ENCODE results near the gene CNST.
"Not testable (repeated sequence)": the region's sequence is repeated elsewhere in the genome, so short reads cannot be mapped to it uniquely, and the experiment has no call there.

CNST gene

GRCh38 chr1:246560833-246561232 is 5.4 kb upstream of the CNST start:
- not testable (repeated sequence) for H3K4me2 ChIP-seq (ENCODE audit: low read length); H4K8ac ChIP-seq (ENCODE audit: low read depth, low read length); H3K36me3 ChIP-seq (ENCODE audit: control insufficient read depth, insufficient read depth, low read length); H3K79me1 ChIP-seq (ENCODE audit: low read length); H3K4me3 ChIP-seq (ENCODE audit: low read length); H3K56ac ChIP-seq (ENCODE audit: low read length); H3K27ac ChIP-seq (ENCODE audit: low read depth, low read length); H2BK120ac ChIP-seq (ENCODE audit: low read depth, low read length); H4K5ac ChIP-seq (ENCODE audit: low read length); H2AK5ac ChIP-seq (ENCODE audit: low read length); H2BK5ac ChIP-seq (ENCODE audit: low read length); H3K18ac ChIP-seq (ENCODE audit: low read length); H3K27me3 ChIP-seq (ENCODE audit: insufficient read depth, low read length, poor library complexity); H3K4ac ChIP-seq (ENCODE audit: low read depth, low read length); H3K23ac ChIP-seq (ENCODE audit: low read length); H3K4me1 ChIP-seq (ENCODE audit: control insufficient read depth, low read depth, low read length); H3K9ac ChIP-seq (ENCODE audit: low read length); H2BK15ac ChIP-seq (replicated peaks; ENCODE audit: low read depth)
- WGBS (ENCODE audit: extremely low coverage, insufficient coverage, low lambda C conversion rate) = no CpG with 5 or more reads among the region's 10 CpGs
- peak; percentile 34 for DNase-seq
- H3K79me2 ChIP-seq (ENCODE audit: control insufficient read depth, insufficient read depth, low read length) = peaks cover 21% of the 10 kb centered on the region

GRCh38 chr1:246564839-246565750 is 1.2 kb upstream of the CNST start:
- H3K18ac ChIP-seq (ENCODE audit: low read length) = no peak overlapping the region
- no peak overlapping the region for H3K4ac ChIP-seq (ENCODE audit: low read depth, low read length)
- peaks cover 10% of the 10 kb centered on the region for H3K79me1 ChIP-seq (ENCODE audit: low read length)
- H3K4me2 ChIP-seq (ENCODE audit: low read length) = peak overlapping the region; percentile 68
- no peak overlapping the region for H3K27ac ChIP-seq (ENCODE audit: low read depth, low read length)
- H2BK5ac ChIP-seq (ENCODE audit: low read length) = no peak overlapping the region
- no peak overlapping the region for H3K23ac ChIP-seq (ENCODE audit: low read length)
- no peaks in the 10 kb centered on the region for H3K27me3 ChIP-seq (ENCODE audit: insufficient read depth, low read length, poor library complexity)
- no peak overlapping the region for H2AK5ac ChIP-seq (ENCODE audit: low read length)
- H3K36me3 ChIP-seq (ENCODE audit: control insufficient read depth, insufficient read depth, low read length) = no peaks in the 10 kb centered on the region
- WGBS (ENCODE audit: extremely low coverage, insufficient coverage, low lambda C conversion rate) = no CpG with 5 or more reads among the region's 33 CpGs
- H2BK15ac ChIP-seq (replicated peaks; ENCODE audit: low read depth) = no peak overlapping the region
- H2BK120ac ChIP-seq (ENCODE audit: low read depth, low read length) = no peak overlapping the region
- peaks cover 29% of the 10 kb centered on the region for H3K79me2 ChIP-seq (ENCODE audit: control insufficient read depth, insufficient read depth, low read length)
- peak overlapping the region; percentile 89 for H3K4me3 ChIP-seq (ENCODE audit: low read length)
- H4K8ac ChIP-seq (ENCODE audit: low read depth, low read length) = no peak overlapping the region
- H3K56ac ChIP-seq (ENCODE audit: low read length) = peak overlapping the region; percentile 79
- peaks cover 3% of the 10 kb centered on the region for H3K4me1 ChIP-seq (ENCODE audit: control insufficient read depth, low read depth, low read length)
- peak overlapping the region; percentile 78 for H3K9ac ChIP-seq (ENCODE audit: low read length)
- no peak overlapping the region for H4K5ac ChIP-seq (ENCODE audit: low read length)
- DNase-seq = no peak

GRCh38 chr1:246565751-246566127 is 517 bp upstream of the CNST start:
- no CpG with 5 or more reads among the region's 25 CpGs for whole genome bisulfite sequencing (ENCODE audit: extremely low coverage, insufficient coverage, low lambda C conversion rate)
- Histone ChIP-seq H2BK120ac (ENCODE audit: low read depth, low read length) (no peak overlapping the region), H3K79me2 (ENCODE audit: control insufficient read depth, insufficient read depth, low read length) (peaks cover 30% of the 10 kb centered on the region), H3K27ac (ENCODE audit: low read depth, low read length) (no peak overlapping the region), H3K36me3 (ENCODE audit: control insufficient read depth, insufficient read depth, low read length) (no peaks in the 10 kb centered on the region), H3K56ac (ENCODE audit: low read length) (peak overlapping the region; percentile 79), H2BK5ac (ENCODE audit: low read length) (no peak overlapping the region), H2AK5ac (ENCODE audit: low read length) (no peak overlapping the region), H2BK15ac (replicated peaks; ENCODE audit: low read depth) (no peak overlapping the region), H4K8ac (ENCODE audit: low read depth, low read length) (peak overlapping the region; percentile 96), H3K18ac (ENCODE audit: low read length) (no peak overlapping the region), H4K5ac (ENCODE audit: low read length) (peak overlapping the region; percentile 49), H3K79me1 (ENCODE audit: low read length) (peaks cover 11% of the 10 kb centered on the region), H3K23ac (ENCODE audit: low read length) (no peak overlapping the region), H3K27me3 (ENCODE audit: insufficient read depth, low read length, poor library complexity) (no peaks in the 10 kb centered on the region), H3K4me1 (ENCODE audit: control insufficient read depth, low read depth, low read length) (peaks cover 3% of the 10 kb centered on the region), H3K4me2 (ENCODE audit: low read length) (peak overlapping the region; percentile 68), H3K4ac (ENCODE audit: low read depth, low read length) (peak overlapping the region; percentile 20), H3K9ac (ENCODE audit: low read length) (peak overlapping the region; percentile 78), H3K4me3 (ENCODE audit: low read length) (peak overlapping the region; percentile 89)
- peak; percentile 80 for DNase-seq

- no peak overlapping the region for H3K23ac ChIP-seq (ENCODE audit: low read length)
- H3K4me1 ChIP-seq (ENCODE audit: control insufficient read depth, low read depth, low read length) = peaks cover 3% of the 10 kb centered on the region
- H4K8ac ChIP-seq (ENCODE audit: low read depth, low read length) = no peak overlapping the region
- H2BK120ac ChIP-seq (ENCODE audit: low read depth, low read length) = no peak overlapping the region
- peaks cover 11% of the 10 kb centered on the region for H3K79me1 ChIP-seq (ENCODE audit: low read length)
- no peak overlapping the region for H2AK5ac ChIP-seq (ENCODE audit: low read length)
- H3K9ac ChIP-seq (ENCODE audit: low read length) = peak overlapping the region; percentile 89
- no CpG with 5 or more reads among the region's 25 CpGs for WGBS (ENCODE audit: extremely low coverage, insufficient coverage, low lambda C conversion rate)
- no peaks in the 10 kb centered on the region for H3K36me3 ChIP-seq (ENCODE audit: control insufficient read depth, insufficient read depth, low read length)
- H3K4me3 ChIP-seq (ENCODE audit: low read length) = peak overlapping the region; percentile 92
- H2BK5ac ChIP-seq (ENCODE audit: low read length) = no peak overlapping the region
- H3K4me2 ChIP-seq (ENCODE audit: low read length) = peak overlapping the region; percentile 58
- DNase-seq = peak; percentile 62
- no peak overlapping the region for H4K5ac ChIP-seq (ENCODE audit: low read length)
- H3K79me2 ChIP-seq (ENCODE audit: control insufficient read depth, insufficient read depth, low read length) = peaks cover 32% of the 10 kb centered on the region
- H3K27me3 ChIP-seq (ENCODE audit: insufficient read depth, low read length, poor library complexity) = no peaks in the 10 kb centered on the region
- H3K27ac ChIP-seq (ENCODE audit: low read depth, low read length) = peak overlapping the region; percentile 60
- peak overlapping the region; percentile 90 for H3K56ac ChIP-seq (ENCODE audit: low read length)
- no peak overlapping the region for H2BK15ac ChIP-seq (replicated peaks; ENCODE audit: low read depth)
- peak overlapping the region; percentile 25 for H3K18ac ChIP-seq (ENCODE audit: low read length)
- H3K4ac ChIP-seq (ENCODE audit: low read depth, low read length) = peak overlapping the region; percentile 38
Measured at GRCh38 chr1:246566813-246567645, 773 bp downstream of the CNST start.

GRCh38 chr1:246567646-246568235 is 1.5 kb downstream of the CNST start:
- Histone ChIP-seq H3K9ac (ENCODE audit: low read length) (peak overlapping the region; percentile 25), H3K18ac (ENCODE audit: low read length) (no peak overlapping the region), H3K79me1 (ENCODE audit: low read length) (peaks cover 11% of the 10 kb centered on the region), H3K4me2 (ENCODE audit: low read length) (peak overlapping the region; percentile 58), H3K23ac (ENCODE audit: low read length) (no peak overlapping the region), H3K4me3 (ENCODE audit: low read length) (no peak overlapping the region), H2BK120ac (ENCODE audit: low read depth, low read length) (no peak overlapping the region), H3K4me1 (ENCODE audit: control insufficient read depth, low read depth, low read length) (peaks cover 3% of the 10 kb centered on the region), H4K5ac (ENCODE audit: low read length) (no peak overlapping the region), H3K79me2 (ENCODE audit: control insufficient read depth, insufficient read depth, low read length) (peaks cover 32% of the 10 kb centered on the region), H3K4ac (ENCODE audit: low read depth, low read length) (no peak overlapping the region), H3K27ac (ENCODE audit: low read depth, low read length) (no peak overlapping the region), H3K27me3 (ENCODE audit: insufficient read depth, low read length, poor library complexity) (no peaks in the 10 kb centered on the region), H3K36me3 (ENCODE audit: control insufficient read depth, insufficient read depth, low read length) (no peaks in the 10 kb centered on the region), H4K8ac (ENCODE audit: low read depth, low read length) (no peak overlapping the region), H2BK15ac (replicated peaks; ENCODE audit: low read depth) (no peak overlapping the region), H2AK5ac (ENCODE audit: low read length) (no peak overlapping the region), H3K56ac (ENCODE audit: low read length) (no peak overlapping the region), H2BK5ac (ENCODE audit: low read length) (no peak overlapping the region)
- no CpG with 5 or more reads among the region's 4 CpGs for WGBS (ENCODE audit: extremely low coverage, insufficient coverage, low lambda C conversion rate)
- no peak for DNase-seq

Data from mesendoderm (in vitro differentiated cells).